ENCODE data around the gene MIEF1.

- no peak for TF ChIP-seq CTCF (IDR thresholded peaks at IDR 0.05)
- TF ChIP-seq POLR2A (IDR thresholded peaks at IDR 0.05; ENCODE audit: low read depth), result no peak
- TF ChIP-seq POLR2AphosphoS5 (IDR thresholded peaks at IDR 0.05), result no peak
These were observed 15.4 kb downstream of the MIEF1 start for GRCh38 chr22:39517470-39517869.

Measured in esophagus muscularis mucosa (tissue), 3 donors.